Stimulated activated CD4-positive, alpha-beta T cell treated with anti-CD3 and anti-CD28 coated beads, Interleukin-12 subunit alpha, Interleukin-12 subunit beta, amount 100 ng/mL, for 24 hours (primary cell): ENCODE measurements around the gene SLC9A9.
A peak's percentile ranks its signal among the peaks of the same experiment; 100 is the strongest.

ENCODE experiments used
- DNase-seq, 2 experiments: peaks; one replicate each; pipeline ENCODE4 v3.0.0-alpha.2; 2020; ENCODE audit warnings: low read depth in 2 of 2

SLC9A9 gene

DNA sequence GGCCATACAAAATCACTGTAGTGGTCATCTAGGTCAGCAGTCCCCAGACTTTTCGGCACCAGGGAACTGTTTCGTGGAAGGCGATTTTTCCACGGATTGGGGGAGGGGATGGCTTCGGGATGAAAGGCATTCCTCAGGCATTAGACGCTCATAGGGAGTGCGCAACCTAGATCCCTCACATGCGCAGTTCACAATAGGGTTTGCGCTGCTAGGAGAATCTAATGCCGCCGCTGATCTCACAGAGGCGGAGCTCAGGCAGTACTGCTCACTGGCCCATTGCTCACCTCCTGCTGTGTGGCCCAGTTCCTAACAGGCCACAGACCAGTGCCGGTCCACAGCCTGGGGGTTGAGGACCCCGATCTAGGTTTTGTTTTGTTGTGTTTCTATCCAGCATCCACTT is 200.1 kb downstream of the SLC9A9 start:
- no peak for DNase-seq

DNA sequence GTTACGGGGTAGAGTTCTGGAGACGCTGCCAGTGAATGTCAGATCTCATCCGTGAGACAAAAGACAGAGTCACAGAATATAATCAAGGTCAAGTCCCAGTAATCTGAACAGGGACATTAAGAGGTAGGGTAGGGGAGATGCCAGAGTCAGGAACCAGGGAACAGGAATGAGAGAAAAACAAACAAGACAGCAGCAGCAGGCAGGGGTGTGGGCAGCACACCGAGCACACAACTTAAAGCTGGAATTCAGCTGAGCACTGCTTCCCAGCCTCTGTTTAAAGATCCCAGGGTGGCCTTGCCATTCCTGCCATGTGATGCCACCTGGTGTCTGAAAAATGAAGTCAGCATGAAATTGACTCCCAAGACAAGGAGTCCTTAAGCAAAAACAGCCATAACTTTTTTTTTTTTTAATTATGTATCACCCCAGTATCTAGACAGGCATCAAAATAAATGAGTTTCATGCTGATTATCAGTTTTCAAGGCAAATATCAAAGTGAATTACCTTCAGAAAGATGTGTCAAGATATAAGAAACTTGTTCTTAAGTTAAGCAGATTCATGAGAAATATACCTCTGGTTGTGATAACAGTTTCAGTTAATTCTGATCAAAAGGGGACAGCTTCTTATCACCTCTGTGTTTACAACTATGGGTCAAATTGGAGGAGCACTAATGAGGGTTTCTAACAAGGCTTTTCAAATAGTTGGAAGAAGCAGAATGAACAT is 203.7 kb downstream of the SLC9A9 start:
- DNase-seq: no peak

DNA sequence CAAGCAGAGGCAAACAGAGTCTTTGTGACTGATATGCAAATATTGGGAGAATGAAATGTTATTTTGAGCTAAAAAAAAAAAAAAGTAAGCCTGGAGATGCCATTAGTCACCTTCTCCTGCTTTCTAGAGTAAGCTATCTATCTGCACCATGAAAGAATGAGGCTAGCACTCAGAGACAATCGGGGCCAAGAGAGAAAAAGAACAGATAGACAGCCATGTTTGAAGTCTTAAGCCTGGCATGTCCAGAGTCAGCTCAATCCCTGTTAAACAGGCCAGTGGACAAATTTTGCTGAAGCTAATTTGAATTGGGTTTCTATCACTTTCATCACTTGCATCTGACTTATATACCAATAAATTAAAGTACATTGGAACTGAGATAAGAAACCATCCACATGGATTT is 204.4 kb downstream of the SLC9A9 start:
- DNase-seq: no peak

DNA sequence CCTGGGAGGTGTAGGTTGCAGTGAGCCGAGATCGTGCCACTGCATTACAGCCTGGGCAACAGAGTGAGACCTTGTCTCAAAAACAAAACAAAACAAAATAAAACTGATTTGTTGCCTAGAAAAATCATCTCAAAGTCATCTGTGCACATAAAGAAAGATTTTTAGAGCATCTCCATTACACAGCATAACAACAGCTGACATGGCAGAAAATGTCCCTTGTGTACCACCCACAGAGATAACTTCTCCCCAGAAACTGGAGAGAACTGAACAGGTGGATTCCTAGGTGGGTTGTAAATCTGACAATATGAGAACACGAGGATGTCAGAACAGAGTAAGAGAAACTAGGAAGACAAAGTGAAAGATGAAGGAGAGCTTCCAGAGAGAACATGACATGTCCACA is 207.5 kb downstream of the SLC9A9 start:
- no peak for DNase-seq

DNA sequence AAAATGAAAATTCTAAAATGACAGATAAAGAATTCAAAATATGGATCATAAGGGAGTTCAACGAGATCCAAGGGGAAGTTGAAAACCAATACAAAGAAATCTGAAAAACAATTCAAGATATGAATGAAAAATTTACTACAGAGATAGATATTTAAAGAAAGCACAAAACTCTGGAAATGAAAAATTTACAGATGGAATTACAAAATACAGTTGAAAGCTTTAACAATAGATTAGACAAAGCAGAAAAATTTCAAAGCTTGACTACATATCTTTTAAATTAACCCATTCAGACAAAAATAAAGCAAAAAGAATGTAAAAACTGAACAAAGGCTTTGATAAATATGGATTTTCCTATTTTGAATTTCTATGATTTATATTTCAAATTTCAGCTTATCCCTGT is 211.1 kb downstream of the SLC9A9 start:
- DNase-seq: no peak

DNA sequence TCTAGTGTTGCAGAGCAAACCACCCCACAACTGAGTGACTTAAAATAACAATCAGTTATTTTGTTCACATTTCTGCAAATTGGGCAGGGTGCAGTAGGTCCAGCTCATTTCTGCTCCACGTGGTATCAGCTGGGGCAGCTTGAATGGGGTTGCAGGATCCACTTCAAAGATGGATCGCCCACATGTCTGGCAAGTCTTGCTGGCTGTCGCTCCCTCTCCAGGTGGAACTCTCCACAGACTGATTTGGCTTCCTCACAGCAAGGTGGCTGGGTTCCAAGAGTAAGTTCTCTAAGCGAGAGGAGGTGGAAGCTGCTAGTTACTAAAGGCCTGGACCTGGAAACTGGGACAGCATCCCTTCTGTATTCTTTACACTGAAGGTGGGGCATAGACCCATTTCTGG is 213.3 kb downstream of the SLC9A9 start:
- no peak for DNase-seq

DNA sequence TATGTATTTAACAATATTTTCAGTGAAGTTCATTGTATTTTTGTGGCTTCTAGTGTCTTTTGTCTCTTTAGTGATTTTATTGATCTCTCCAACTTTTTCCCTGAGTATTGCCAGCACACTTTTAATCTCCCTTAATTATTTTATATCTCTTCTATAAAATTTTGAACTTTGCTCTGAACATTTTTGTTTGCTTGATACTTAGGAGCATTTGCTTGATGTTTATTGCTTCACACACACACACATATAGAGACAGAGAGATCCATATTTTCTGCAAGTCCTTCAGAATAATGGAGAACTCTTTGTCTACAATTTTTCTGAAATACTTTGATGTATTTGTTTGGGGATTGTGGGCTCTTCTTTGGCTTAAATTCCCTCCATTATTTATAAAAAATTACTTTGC is 213.8 kb downstream of the SLC9A9 start:
- no peak for DNase-seq

DNA sequence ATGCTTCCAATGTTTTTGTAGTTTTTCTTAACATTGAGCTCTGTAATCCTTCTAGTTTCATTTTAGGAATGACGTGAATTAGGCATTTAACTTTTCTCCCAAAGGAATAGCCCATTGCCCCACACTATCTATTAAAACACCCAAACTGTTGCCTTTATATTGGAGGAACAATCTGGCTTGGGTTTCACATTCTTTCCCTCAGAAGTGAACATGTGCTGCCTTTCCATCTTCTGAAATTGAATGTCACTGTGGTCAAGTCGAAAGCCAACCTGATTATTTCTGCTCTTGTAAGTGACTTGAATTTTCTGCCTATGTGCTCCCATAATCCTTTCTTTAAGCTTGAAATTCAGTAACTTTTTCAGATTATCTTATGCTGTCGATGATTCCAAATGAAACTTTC is 214.5 kb downstream of the SLC9A9 start:
- DNase-seq: no peak

DNA sequence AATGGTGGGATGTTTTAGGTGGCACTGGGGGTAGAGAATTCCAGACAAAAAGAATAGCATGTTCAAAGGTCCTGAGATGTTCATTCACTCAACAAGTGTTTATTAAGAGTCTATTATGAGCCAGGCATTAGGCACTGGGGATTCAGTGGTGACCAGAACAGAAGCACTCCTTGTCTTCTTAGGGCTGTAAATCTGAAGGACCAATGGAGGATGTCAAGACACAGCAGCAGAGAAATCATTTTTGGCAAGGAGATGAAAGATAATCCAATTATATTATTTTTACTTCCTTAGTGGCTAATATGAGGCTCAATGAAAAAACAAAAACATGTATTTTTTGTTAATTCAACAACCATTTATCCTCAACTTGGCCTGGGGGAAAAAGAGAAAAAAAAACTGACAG is 218.5 kb downstream of the SLC9A9 start:
- DNase-seq: no peak

DNA sequence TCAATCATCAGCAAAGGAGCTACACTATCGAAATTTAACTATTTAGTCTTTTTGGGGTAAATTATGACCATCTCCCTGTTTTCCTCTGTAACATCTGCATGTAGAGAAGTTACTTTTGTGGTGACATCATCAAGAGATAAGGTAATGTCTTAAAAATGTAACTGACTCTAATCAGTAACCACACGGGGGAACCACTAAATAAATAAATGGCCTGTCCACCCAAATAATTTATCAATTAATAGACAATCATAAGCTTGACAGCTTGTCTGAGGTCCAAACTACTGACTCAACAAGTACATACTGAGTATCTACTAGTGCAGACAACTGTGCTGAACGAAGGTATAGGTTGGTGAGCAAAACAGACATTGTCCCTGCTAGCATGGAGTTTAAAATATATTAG is 219.3 kb downstream of the SLC9A9 start:
- no peak for DNase-seq

DNA sequence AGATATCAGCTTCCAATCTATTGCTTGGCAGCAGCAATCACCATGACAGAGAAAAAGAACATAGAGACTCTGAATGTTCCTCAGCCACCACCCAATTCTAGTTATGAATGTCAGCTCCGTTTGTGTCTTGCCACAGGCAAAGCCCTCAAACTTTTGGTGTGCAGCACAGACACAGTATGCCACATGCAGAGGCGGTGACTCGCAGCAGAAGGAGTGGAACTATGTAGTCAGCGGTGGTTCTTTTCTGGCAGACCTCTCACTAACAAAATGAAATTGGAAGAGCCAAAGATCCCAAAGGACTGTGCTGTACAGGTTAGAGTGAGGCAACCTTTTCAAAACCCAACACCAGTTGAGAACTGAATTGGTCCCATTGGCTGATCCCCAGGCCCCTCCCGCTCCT is 220.9 kb downstream of the SLC9A9 start:
- DNase-seq: peak in 1 of 2 experiments; percentile 3

DNA sequence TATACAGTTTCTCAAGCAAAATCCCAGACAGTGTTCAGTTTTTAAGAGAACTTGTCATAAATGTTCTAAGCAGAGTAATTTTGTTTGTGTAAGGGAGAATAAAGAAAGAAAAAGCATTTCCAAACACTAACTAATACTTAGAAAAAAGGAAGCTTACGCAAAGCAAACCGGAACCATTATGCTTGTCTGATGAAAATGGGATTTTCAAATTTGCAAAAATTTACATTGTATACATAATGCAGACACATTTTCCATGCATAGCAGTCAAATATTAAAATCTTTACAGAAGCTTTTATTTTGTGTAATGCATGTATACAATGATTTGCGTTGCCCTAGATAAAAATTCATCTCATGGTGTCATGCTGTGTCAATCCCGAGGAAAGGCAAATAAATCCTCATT is 229.0 kb downstream of the SLC9A9 start:
- no peak for DNase-seq

DNA sequence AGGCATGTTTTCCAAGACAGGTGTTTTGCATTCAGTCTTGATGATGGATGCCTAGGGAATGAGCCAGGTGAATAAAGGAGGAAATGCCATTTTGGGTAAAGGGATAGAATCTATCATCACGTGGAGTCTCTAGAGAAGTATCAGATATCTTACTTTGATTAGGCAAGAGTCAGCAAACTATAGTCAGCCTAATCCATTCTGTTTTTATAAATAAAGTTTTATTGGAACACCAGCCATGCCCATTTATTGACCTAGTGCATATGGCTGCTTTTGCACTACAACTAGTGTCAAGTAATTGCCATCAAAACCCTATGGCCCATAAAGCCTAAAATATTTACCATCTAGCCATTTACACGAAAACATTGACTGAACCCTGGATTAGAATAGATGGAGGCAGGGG is 231.2 kb downstream of the SLC9A9 start:
- no peak for DNase-seq

DNA sequence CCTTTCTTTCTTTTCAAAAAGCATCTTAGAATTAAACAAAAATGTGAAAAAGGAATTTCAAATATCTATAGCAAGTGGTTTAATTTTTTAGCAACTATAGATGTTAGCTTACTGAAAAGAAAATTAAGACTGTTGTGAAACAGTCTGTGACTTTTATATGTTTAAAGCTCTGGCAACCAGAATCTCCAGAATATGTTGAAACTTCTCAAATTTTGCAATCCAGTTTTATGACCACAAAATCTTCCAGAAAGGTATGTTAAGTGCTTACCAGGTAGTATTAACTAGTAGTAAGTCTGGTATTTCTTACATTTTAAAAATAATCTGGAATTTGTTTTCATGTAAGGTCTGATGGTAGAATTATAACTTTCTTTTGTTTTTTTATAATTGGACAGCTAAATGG is 235.0 kb downstream of the SLC9A9 start:
- no peak for DNase-seq

DNA sequence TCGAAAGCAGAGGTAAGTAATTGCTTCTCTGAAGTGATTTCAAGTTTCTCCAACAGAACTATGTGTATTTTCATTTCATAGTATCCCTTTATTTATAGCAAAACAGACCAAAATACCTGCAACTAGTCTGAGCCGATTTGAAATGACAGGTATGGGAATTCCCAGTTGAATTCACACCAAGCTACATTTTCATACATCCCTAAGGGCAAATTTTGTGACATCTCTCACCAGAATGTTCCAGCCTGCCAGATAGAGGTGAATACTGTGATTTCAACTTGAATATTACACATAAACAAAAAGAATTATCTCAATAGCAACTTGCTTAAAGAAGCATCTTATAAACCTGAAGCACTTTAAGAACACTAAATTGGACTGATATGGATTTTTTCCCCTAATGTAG is 235.7 kb downstream of the SLC9A9 start:
- DNase-seq: no peak

DNA sequence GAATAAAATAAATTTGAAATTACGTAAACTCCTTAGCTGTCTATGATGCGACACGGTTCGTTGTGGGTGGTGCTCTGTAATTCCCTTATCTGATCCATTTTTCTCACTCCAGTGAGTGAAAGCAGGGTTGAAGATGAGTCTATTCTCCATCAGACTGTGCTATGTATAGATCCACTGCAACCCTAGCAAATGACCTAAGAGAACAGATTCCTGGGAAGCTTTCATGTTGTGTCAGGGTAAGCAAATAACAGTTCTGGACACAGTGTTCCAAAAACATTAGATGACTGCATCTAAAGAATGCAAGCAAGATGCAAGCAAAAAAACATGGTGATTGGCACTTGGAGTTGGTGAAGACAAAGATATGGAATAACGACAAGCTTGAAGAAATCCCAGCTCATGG is 239.3 kb downstream of the SLC9A9 start:
- DNase-seq: no peak

DNA sequence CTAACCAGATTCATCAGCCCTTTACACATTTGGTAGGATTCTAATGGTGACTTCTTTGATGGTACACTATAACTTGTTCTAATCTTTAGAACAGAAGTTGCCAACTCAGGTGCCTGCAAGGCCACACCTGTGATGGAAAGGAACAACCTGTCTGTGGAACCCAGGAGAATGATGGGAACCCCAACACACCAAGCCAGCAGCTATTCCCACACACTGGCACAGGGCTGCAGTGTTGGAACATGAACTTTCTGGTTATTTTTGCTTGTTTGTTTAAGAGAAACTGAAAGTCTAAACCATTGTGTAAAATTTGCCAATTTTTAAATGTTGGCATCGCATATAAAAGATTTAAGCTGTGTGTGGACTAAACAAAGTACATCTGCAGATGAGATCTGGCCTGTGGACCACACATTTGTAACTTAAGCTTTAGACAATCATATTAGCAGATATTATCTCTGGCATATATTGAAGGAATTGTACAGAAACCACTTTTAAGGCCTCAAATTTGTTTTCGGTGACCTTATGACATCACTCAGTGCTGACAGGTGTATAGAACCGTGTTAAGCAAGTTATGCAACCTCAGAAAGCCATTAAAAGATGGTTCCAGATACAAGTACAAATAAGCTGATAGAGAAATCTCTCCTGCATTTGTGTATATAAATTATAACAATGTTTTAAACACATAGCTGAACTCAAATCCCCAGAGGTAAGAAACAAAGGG is 242.9 kb downstream of the SLC9A9 start:
- DNase-seq: no peak

DNA sequence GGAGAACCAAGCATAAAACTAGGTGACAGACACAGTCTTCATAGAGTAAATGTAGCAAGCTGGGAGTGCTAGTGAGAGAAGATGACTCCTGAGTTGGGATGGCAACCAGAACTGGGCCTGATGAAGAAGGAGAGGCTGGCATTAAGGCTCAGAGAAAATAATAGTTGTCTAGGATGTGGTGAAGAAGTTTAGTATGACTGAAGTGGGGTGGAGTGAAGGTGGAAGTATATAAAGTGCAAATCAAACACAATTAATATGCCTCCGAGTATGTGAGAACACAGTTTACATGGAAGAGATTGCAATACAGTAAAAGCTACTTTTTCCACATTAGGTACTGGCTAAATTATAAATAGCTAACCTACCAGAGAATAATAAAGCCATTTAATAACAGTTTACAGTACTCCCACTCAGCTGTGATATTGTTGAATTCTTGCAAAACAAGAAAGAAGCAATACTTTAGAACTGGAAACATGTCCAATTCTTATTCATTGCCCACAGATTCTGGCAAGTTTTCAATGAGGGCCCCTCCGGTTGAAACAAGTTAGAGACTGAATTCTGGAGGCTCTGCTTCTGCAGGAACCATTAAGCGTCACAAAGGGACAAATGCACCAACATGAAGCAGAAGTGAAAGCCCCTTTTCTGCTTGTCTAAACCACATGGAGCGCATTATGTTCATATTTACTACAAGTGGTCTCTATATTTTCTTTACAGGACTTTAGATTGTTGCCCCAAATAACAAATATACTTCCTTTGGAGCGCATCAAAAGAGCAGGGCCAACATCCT is 243.7 kb downstream of the SLC9A9 start:
- no peak for DNase-seq

DNA sequence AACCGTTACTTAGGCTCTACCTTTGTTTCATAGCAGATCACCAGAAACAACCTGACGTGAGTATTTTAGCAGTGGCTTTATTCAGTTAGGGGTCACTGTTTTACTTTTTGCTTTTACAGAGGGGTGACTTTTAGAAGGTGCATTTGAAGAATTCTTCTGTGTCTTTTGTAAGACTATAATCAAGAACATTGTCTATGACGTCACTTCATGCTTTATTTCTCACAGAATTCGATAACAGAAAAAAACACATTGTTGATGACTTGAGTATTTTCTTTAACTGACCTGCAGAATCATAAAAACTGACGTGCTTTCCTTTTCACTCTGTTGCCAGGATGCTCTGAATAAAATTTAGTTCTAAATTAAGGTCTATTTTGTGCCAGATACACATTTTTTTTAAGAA is 244.5 kb downstream of the SLC9A9 start:
- DNase-seq: no peak

DNA sequence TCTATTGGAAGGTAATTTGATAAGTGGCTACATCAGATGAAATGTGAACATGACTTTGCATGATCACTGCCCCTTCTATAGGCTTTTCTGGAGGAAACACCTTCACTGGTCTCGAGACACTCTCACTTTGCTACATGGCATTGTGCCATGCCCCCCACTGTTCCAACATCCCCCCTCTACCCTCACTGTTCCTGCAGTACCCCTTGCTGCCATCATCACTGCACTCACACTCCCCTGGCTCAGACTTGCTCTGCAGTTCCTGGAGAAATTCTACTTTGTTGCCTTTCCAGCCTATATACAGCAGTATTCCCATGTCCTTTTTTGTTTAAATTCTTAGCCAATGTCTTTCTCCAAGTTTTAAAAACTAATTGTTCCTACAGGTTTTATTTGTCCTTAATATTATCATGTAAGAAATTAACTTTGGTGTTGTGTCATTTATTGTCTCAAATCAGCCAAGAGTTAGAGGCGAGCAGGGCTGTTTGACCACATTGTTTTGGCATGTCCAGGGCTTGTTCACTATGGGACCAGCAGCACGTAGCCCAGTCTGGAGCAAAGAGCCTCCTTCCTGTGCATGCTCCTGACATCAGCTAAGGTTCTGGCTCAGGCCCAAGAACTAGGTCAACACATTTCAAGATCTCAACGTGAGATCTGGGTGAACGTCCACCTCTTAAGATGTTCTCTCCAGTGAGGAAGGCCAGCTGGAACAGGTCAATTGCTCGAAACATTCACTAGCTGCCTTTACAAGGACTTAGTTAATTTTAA is 246.4 kb downstream of the SLC9A9 start:
- DNase-seq: no peak

DNA sequence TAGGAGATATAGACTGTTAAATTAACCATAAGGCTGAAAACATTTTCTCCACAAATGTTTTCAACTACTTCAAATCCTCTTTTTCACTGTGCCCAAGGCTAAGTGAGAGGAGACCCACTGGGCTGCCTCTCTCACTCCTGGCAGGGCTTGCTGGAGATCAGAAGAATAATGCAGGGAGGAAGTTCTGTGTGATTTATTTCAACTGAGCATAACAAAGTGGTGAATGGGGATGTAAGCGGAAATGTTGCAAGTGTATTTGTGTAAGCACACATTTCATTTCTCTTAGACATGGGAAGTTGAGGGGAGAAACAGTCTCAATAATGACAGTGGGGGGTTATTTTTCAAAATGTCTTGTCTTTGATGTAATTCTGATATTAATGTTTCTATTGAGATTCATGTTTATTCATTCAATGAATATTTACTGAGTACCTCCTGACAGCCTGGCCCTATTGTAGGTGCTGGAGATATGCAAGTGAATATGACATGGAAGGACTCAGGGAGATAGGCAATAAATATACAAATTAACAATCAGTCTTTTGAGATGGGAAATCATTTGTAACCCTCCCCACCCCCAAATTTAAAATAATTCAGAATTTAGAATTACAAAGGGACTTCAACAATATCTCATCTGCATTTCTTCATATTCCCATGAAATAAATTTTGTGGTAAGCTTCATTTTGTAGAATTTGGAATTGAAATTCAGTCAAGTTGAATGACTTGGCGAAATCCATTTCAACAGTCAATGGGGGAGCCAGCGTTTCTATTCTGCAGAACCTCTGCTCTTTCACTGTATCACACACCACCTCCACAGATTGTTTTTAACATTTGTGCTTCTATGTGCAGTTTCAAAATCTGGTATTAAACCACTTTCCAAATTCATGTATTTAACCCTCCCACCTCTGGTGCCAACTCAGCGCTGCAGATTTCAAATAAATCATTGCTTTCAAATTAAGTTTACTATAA is 247.2 kb downstream of the SLC9A9 start:
- DNase-seq: no peak
